ENCODE results near the gene CARMIL1. TPM values are rescaled to one million over a fixed set of nuclear protein-coding genes. Genes with fewer than 3 reads are reported as not detected.
A peak's percentile ranks its signal among the peaks of the same experiment; 100 is the strongest.

Gene CARMIL1
- total RNA-seq, 2 donors from 2014 or later: 28.7 to 31.6 TPM

DNA sequence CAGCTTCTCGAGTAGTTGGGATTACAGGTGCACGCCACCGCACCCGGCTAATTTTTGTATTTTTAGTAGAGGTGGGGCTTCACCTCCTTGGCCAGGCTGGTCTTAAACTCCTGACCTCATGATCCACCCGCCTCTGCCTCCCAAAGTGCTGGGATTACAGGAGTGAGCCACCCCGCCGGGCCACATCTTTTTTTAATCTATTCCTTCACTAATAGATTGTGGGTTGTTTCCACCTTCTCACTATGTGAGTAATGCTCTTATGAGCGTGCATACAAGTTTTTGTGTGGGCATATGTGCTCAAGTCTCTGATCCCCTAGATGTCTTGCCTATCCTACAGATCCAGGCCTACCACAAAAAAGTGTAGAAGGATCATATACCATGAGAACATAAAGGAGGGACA is 30.7 kb downstream of the CARMIL1 start:
- no peak overlapping the region for H3K27ac ChIP-seq (ENCODE audit: low read depth, low read length)
- H3K4me3 Mint-ChIP-seq: no peak overlapping the region
- H3K27ac Mint-ChIP-seq: peak overlapping the region; percentile 35

DNA sequence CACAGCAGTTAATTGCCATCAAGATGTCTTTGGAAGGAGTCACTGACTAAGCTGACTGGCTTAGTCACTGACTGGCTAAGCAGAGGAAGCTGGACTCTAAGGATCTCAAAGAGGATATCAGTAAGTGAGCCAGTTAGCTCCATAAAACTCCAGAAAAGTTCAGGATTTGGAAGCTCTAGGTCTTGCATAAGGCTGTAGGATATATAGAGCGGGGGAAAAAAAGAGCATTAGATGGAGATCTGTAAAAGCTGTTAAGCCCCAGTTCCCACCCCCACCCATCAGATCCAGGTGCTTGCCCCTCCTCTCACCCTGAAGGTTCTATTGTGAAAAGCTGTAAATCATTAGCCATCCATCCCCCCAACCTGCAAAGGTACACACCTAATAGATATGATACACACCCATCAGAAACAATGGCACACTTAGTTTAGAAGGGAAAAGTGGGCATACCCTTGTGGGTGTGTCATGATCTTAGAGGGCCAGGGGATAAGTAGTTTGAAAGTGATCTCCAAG is 32.2 kb downstream of the CARMIL1 start:
- Histone ChIP-seq H3K9ac (ENCODE audit: extremely low read depth, low read length, poor library complexity, severe bottlenecking) (no peak overlapping the region), H3K36me3 (ENCODE audit: control insufficient read depth, insufficient read depth, low read length) (no peaks in the 10 kb centered on the region), H3K27ac (ENCODE audit: low read depth, low read length) (no peak overlapping the region), H3K9me3 (ENCODE audit: control insufficient read depth, low read length) (no peaks in the 10 kb centered on the region), H3K27me3 (ENCODE audit: control insufficient read depth, insufficient read depth, low read length, poor library complexity, severe bottlenecking) (no peaks in the 10 kb centered on the region), H3K4me1 (ENCODE audit: control insufficient read depth, insufficient read depth, low read length) (peaks cover 20% of the 10 kb centered on the region), H3K4me3 (ENCODE audit: low read length) (peak overlapping the region; percentile 22)
- WGBS, 2 experiments (ENCODE audit: insufficient coverage in 1 of 2, insufficient read length in 1 of 2): 60% methylated on average over 1 of the region's 1 CpG; no CpG with 5 or more reads in 1 of the 2 experiments
- no peaks in the 10 kb centered on the region for H3K36me3 Mint-ChIP-seq (ENCODE audit: low read depth)
- H3K9me3 Mint-ChIP-seq: no peaks in the 10 kb centered on the region
- DNase-seq: peak; percentile 63
- peak overlapping the region; percentile 8 for H3K4me3 Mint-ChIP-seq
- no peaks in the 10 kb centered on the region for H3K27me3 Mint-ChIP-seq (ENCODE audit: insufficient read depth)
- H3K4me1 Mint-ChIP-seq: peaks cover 59% of the 10 kb centered on the region
- H3K27ac Mint-ChIP-seq: no peak overlapping the region
- TF ChIP-seq, protein P1, sequence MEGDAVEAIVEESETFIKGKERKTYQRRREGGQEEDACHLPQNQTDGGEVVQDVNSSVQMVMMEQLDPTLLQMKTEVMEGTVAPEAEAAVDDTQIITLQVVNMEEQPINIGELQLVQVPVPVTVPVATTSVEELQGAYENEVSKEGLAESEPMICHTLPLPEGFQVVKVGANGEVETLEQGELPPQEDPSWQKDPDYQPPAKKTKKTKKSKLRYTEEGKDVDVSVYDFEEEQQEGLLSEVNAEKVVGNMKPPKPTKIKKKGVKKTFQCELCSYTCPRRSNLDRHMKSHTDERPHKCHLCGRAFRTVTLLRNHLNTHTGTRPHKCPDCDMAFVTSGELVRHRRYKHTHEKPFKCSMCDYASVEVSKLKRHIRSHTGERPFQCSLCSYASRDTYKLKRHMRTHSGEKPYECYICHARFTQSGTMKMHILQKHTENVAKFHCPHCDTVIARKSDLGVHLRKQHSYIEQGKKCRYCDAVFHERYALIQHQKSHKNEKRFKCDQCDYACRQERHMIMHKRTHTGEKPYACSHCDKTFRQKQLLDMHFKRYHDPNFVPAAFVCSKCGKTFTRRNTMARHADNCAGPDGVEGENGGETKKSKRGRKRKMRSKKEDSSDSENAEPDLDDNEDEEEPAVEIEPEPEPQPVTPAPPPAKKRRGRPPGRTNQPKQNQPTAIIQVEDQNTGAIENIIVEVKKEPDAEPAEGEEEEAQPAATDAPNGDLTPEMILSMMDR (conservative IDR thresholded peaks at IDR 0.05): no peak

More for the DNA sequence above, 30.7 kb downstream of the CARMIL1 start:
- no peak overlapping the region for H3K4me3 ChIP-seq (ENCODE audit: low read length)
- DNase-seq: no peak
- no peak overlapping the region for H3K9ac ChIP-seq (ENCODE audit: extremely low read depth, low read length, poor library complexity, severe bottlenecking)
- H3K36me3 ChIP-seq (ENCODE audit: control insufficient read depth, insufficient read depth, low read length): no peaks in the 10 kb centered on the region
- Mint-ChIP-seq H3K27me3 (ENCODE audit: insufficient read depth) (no peaks in the 10 kb centered on the region), H3K4me1 (peaks cover 50% of the 10 kb centered on the region), H3K36me3 (ENCODE audit: low read depth) (no peaks in the 10 kb centered on the region), H3K9me3 (no peaks in the 10 kb centered on the region)
- no peaks in the 10 kb centered on the region for H3K27me3 ChIP-seq (ENCODE audit: control insufficient read depth, insufficient read depth, low read length, poor library complexity, severe bottlenecking)
- 86 to 89% methylated on average over 3 to 7 of the region's 8 CpGs for WGBS, 2 experiments (ENCODE audit: insufficient coverage in 1 of 2, insufficient read length in 1 of 2)
- peaks cover 13% of the 10 kb centered on the region for H3K4me1 ChIP-seq (ENCODE audit: control insufficient read depth, insufficient read depth, low read length)
- no peaks in the 10 kb centered on the region for H3K9me3 ChIP-seq (ENCODE audit: control insufficient read depth, low read length)
- TF ChIP-seq, protein P1 (conservative IDR thresholded peaks at IDR 0.05): no peak

DNA sequence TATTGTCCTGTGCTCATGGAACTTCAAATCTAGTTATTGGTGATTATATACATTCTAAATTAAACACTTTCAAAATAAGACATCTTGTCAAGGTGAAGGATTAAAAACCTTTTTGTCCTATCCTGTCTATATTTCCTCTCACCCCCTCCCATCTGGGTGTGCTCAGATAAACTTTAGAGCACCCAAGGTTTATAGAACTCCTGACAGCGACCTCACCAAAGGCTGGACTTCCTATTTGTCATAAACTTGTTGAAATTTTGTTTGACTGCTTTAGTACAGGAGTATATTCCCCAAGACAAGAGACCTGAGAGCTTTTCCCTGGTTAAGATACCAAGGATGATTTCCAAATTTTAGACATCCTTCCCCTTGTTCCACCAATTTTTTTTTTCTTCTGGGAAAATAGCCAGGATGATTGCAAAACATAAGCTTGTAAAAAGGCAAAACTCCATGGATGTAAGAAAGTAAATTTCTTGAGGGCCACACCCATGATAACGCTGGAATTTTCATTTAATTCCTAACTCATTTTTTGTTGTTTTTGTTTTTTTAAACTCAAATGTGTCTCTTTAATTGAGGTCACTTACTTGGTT is 33.0 kb downstream of the CARMIL1 start:
- Histone ChIP-seq H3K36me3 (ENCODE audit: control insufficient read depth, insufficient read depth, low read length) (no peaks in the 10 kb centered on the region), H3K4me1 (ENCODE audit: control insufficient read depth, insufficient read depth, low read length) (peaks cover 20% of the 10 kb centered on the region), H3K9me3 (ENCODE audit: control insufficient read depth, low read length) (no peaks in the 10 kb centered on the region), H3K27ac (ENCODE audit: low read depth, low read length) (no peak overlapping the region), H3K27me3 (ENCODE audit: control insufficient read depth, insufficient read depth, low read length, poor library complexity, severe bottlenecking) (no peaks in the 10 kb centered on the region), H3K4me3 (ENCODE audit: low read length) (peak overlapping the region; percentile 22), H3K9ac (ENCODE audit: extremely low read depth, low read length, poor library complexity, severe bottlenecking) (no peak overlapping the region)
- WGBS, 2 experiments (ENCODE audit: insufficient coverage in 1 of 2, insufficient read length in 1 of 2): 65 to 89% methylated on average over 1 to 2 of the region's 2 CpGs
- H3K9me3 Mint-ChIP-seq: no peaks in the 10 kb centered on the region
- H3K27ac Mint-ChIP-seq: no peak overlapping the region
- TF ChIP-seq, protein P1 (conservative IDR thresholded peaks at IDR 0.05): no peak
- DNase-seq: no peak
- H3K4me1 Mint-ChIP-seq: peaks cover 64% of the 10 kb centered on the region
- H3K36me3 Mint-ChIP-seq (ENCODE audit: low read depth): no peaks in the 10 kb centered on the region
- H3K4me3 Mint-ChIP-seq: no peak overlapping the region
- no peaks in the 10 kb centered on the region for H3K27me3 Mint-ChIP-seq (ENCODE audit: insufficient read depth)

Data from endodermal cell (in vitro differentiated cells).